H1 (cell line): ENCODE data around the gene ADIPOR2. TPM values are rescaled to one million over a fixed set of nuclear protein-coding genes. Genes with fewer than 3 reads are reported as not detected.

Source experiments
- CHD7 ChIP-seq: fragments of 300-600 bp; sonication (generic); IDR thresholded peaks from 2 replicates; pipeline ENCODE4 v1.7.1; 2012; ENCODE audit warnings: low read length, moderate library complexity, mild to moderate bottlenecking, inconsistent platforms; ENCODE audit not compliant: insufficient replicate concordance
- KDM4A ChIP-seq: IDR thresholded peaks from one replicate; pipeline ENCODE4 v1.7.1; 2012; ENCODE audit warnings: low read depth, mild to moderate bottlenecking, moderate library complexity, low read length, inconsistent platforms; ENCODE audit not compliant: severe bottlenecking
- RAD21 ChIP-seq, 2 experiments: IDR thresholded peaks in 1 of 2; conservative IDR thresholded peaks in 1 of 2; 2 replicates each; pipeline ENCODE4 v1.6.1; 2011; ENCODE audit warnings: low read depth in 2 of 2, low read length in 2 of 2, improper control_type of control experiment in 1 of 2, inconsistent platforms in 1 of 2, mild to moderate bottlenecking in 1 of 2, moderate library complexity in 1 of 2
- TCF12 ChIP-seq: IDR thresholded peaks from 2 replicates; pipeline ENCODE4 v1.6.1; 2011; ENCODE audit warnings: low read depth, mild to moderate bottlenecking, low read length
- polyA plus RNA-seq, 7 experiments: library from polyadenylated mRNA; depleted of rRNA in 3 of 7; stranded (reverse) in 5 of 7; unstranded in 2 of 7; fragments of >200 nt in 5 of 7; fragments of 200-250 nt in 2 of 7; gene quantifications; 1 replicate in 5 of 7; 2 replicates in 1 of 7; 4 replicates in 1 of 7; pipeline versions ENCODE4 v1.2.1 to v1.2.3, GENCODE V29; 2011 to 2013; ENCODE audit warnings: missing spikeins in 2 of 7, mixed read lengths in 2 of 7
- total RNA-seq: library from RNA; stranded (reverse); fragmentation: NEBNext Ultra II Directional; extraction: Animal tissue kit (Norgen Biotek cat#: 25700); gene quantifications from 2 replicates; pipeline ENCODE4 v1.2.1, GENCODE V29; 2021

ADIPOR2 gene
- total and polyA plus RNA-seq, 2 of the 8 experiments (the other 6 are each of a cell fraction or from before 2014, with no cell fraction given), result 17.5 to 50.8 TPM

DNA sequence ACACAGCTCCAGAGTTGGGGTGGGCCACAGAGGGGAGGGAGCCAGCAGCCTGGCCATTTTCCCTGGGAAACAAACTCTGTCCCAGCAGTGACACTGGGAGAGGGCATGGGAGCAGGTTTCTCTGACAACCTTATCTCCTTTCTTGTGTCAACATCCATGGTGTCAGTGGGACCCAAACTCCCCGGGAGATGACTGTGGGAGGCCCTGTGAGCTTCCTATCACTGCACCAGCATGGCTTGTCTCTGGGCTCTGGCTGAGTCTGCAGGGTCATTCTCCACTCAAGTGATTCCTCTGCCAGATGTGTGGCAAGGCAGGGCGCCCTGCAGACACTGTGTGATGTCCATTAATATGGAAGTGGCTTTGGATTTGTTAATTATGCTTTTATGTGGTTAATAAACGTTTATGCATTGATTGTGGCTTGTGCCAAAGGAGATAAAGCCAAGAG is 139.6 kb downstream of the ADIPOR2 start (continued):
- no peak for TF ChIP-seq KDM4A
- no peak for TF ChIP-seq RAD21 (IDR thresholded peaks at IDR 0.05 in 1 of 2, conservative IDR thresholded peaks at IDR 0.05 in 1 of 2; ENCODE audit: low read depth in 2 of 2, low read length in 2 of 2)
- TF ChIP-seq TCF12, result no peak
- TF ChIP-seq CHD7, result no peak
